Measurements from ENCODE around the gene CDHR3. TPM values are rescaled to one million over a fixed set of nuclear protein-coding genes. Genes with fewer than 3 reads are reported as not detected.

The CDHR3 gene
- total and polyA plus RNA-seq, 2 of the 8 experiments (the other 6 are each of a cell fraction or from before 2014, with no cell fraction given) = 6.4 to 6.8 TPM

GRCh38 chr7:106003525-106004064 lies 40.5 kb downstream of the CDHR3 start:
- no peaks in the 10 kb centered on the region for H3K79me1 ChIP-seq (ENCODE audit: low read depth, low read length)
- no peak overlapping the region for H3K4me3 ChIP-seq (ENCODE audit: extremely low read depth in 1 of 4, insufficient read depth in 2 of 4, low read depth in 3 of 4, low read length in 4 of 4)
- H3K4me1 ChIP-seq (replicated peaks in 1 of 4; ENCODE audit: control insufficient read depth in 3 of 4, insufficient read depth in 4 of 4, low read length in 3 of 4) = no peaks in the 10 kb centered on the region
- H4K20me1 ChIP-seq (replicated peaks in 1 of 2; ENCODE audit: control insufficient read depth in 1 of 2, insufficient read depth in 2 of 2, low read length in 2 of 2) = no peaks in the 10 kb centered on the region
- no peak overlapping the region for H4K5ac ChIP-seq (ENCODE audit: insufficient read length, low read depth, low read length)
- H2BK15ac ChIP-seq (ENCODE audit: low read length) = no peak overlapping the region
- H3K23ac ChIP-seq (ENCODE audit: insufficient read length) = no peak overlapping the region
- H2AFZ ChIP-seq (ENCODE audit: low read length) = no peak overlapping the region
- H3K36me3 ChIP-seq (ENCODE audit: control insufficient read depth in 2 of 4, insufficient read depth in 4 of 4, low read length in 3 of 4) = 0 out of 8 replicates have a peak, but pooled peaks cover 0 to 2% (median 0%) of the 10 kb centered on the region in 4 experiments
- H3K4me2 ChIP-seq (ENCODE audit: insufficient read depth in 1 of 2, low read depth in 2 of 2, low read length in 2 of 2) = no peak overlapping the region
- no peak overlapping the region for H2BK120ac ChIP-seq (replicated peaks; ENCODE audit: low read depth, low read length)
- no peak overlapping the region for H2BK20ac ChIP-seq (ENCODE audit: low read length)
- H4K8ac ChIP-seq (ENCODE audit: extremely low read depth, insufficient read depth, low read length) = no peak overlapping the region
- peaks cover 16 to 25% of the 10 kb centered on the region in 2 experiments for H3K9me3 ChIP-seq (ENCODE audit: insufficient read depth in 2 of 2, low read depth in 1 of 2, low read length in 1 of 2)
- ChIA-PET POLR2A (ENCODE audit: partially characterized antibody) (no interaction called here), CTCF (ENCODE audit: partially characterized antibody) (interaction anchor here (0.7 to 1.9 kb wide), 5 partner anchors 10 to 126 kb away, joined by 3 to 7 read pairs (median 3); no protein-coding TSS in a partner anchor)
- 0 out of 7 replicates have a peak, but pooled peaks cover 0 to 2% (median 0%) of the 10 kb centered on the region in 4 experiments for H3K27me3 ChIP-seq (replicated peaks in 1 of 4; ENCODE audit: control insufficient read depth in 3 of 4, extremely low read depth in 1 of 4, insufficient read depth in 3 of 4, low read length in 3 of 4)
- WGBS, 2 experiments (ENCODE audit: extremely low coverage in 1 of 2, insufficient coverage in 1 of 2, insufficient read length in 1 of 2, insufficient replicate concordance in 2 of 2, low coverage in 1 of 2, low lambda C conversion rate in 2 of 2, missing lambda C conversion rate in 1 of 2) = 89% methylated on average over 5 of the region's 5 CpGs; no CpG with 5 or more reads in 1 of the 2 experiments
- H4K91ac ChIP-seq (replicated peaks; ENCODE audit: insufficient read length, low read length) = no peak overlapping the region
- no peak overlapping the region for H3K56ac ChIP-seq (replicated peaks; ENCODE audit: insufficient read length, low read depth, low read length)
- no peak overlapping the region for H3K14ac ChIP-seq (ENCODE audit: insufficient read length)
- H3K27ac ChIP-seq (ENCODE audit: low read depth, low read length) = no peak overlapping the region
- no peak overlapping the region for H3K18ac ChIP-seq (ENCODE audit: extremely low read depth, low read length)
- no peak overlapping the region for H2BK12ac ChIP-seq (ENCODE audit: low read depth, low read length)
- FAIRE-seq = no peak
- no peak overlapping the region for H3K9ac ChIP-seq (replicated peaks in 1 of 4; ENCODE audit: extremely low read depth in 1 of 4, low read depth in 3 of 4, low read length in 3 of 4)
- H2AK5ac ChIP-seq (ENCODE audit: low read depth, low read length) = no peak overlapping the region
- H2BK5ac ChIP-seq (ENCODE audit: low read depth, low read length) = no peak overlapping the region
- H3K79me2 ChIP-seq (ENCODE audit: control insufficient read depth in 1 of 2, insufficient read depth in 2 of 2, low read length in 2 of 2) = no peaks in the 10 kb centered on the region
- H3K23me2 ChIP-seq (ENCODE audit: low read depth, low read length) = no peaks in the 10 kb centered on the region
- H3K4ac ChIP-seq (replicated peaks; ENCODE audit: insufficient read length, low read depth, low read length) = no peak overlapping the region
- no peak for DNase-seq (ENCODE audit: low read depth in 1 of 2, low spot score in 2 of 2)
- TF ChIP-seq JUN (IDR thresholded peaks at IDR 0.05; ENCODE audit: low read depth, low read length) (no peak), SP2 (IDR thresholded peaks at IDR 0.05; ENCODE audit: low read length) (no peak), CBX8 (IDR thresholded peaks at IDR 0.05; ENCODE audit: borderline replicate concordance, low read depth, low read length) (no peak), POLR2A (IDR thresholded peaks at IDR 0.05; ENCODE audit: control extremely low read depth in 1 of 2, low read depth in 2 of 2, low read length in 2 of 2) (no peak), RXRA (IDR thresholded peaks at IDR 0.05; ENCODE audit: insufficient read depth, low read depth, low read length) (no peak), NRF1 (IDR thresholded peaks at IDR 0.05; ENCODE audit: low read depth, low read length) (no peak), GABPA (IDR thresholded peaks at IDR 0.05; ENCODE audit: borderline replicate concordance, insufficient read depth, low read length) (no peak), CEBPB (IDR thresholded peaks at IDR 0.05; ENCODE audit: low read depth, low read length) (no peak), KDM4A (IDR thresholded peaks at IDR 0.05; ENCODE audit: low read depth, low read length, severe bottlenecking) (no peak), SIX5 (IDR thresholded peaks at IDR 0.05; ENCODE audit: low read depth, low read length) (no peak), SAP30 (IDR thresholded peaks at IDR 0.05; ENCODE audit: insufficient read depth, insufficient replicate concordance, low read length) (no peak), POU5F1 (IDR thresholded peaks at IDR 0.05; ENCODE audit: low read depth, low read length) (no peak), TAF7 (optimal IDR thresholded peaks at IDR 0.05; ENCODE audit: borderline replicate concordance, low read depth, low read length) (no peak), BACH1 (IDR thresholded peaks at IDR 0.05; ENCODE audit: low read length) (no peak), EZH2 (IDR thresholded peaks at IDR 0.05; ENCODE audit: low read depth, low read length, severe bottlenecking) (no peak)
